K562 treated with DMSO at 1 percent for 48 hours (cell line): Measurements from ENCODE around the gene WWTR1. TPM values are rescaled to one million over a fixed set of nuclear protein-coding genes. Genes with fewer than 3 reads are reported as not detected.

ENCODE experiments used
- total RNA-seq: library from RNA; unstranded; fragments of 300-600 nt; gene quantifications from 2 replicates; pipeline ENCODE4 v1.2.3, GENCODE V29; 2022; ENCODE audit warnings: low replicate concordance; ENCODE audit errors: extremely low read depth

Gene WWTR1
- not detected in 2 replicates for total RNA-seq

DNA sequence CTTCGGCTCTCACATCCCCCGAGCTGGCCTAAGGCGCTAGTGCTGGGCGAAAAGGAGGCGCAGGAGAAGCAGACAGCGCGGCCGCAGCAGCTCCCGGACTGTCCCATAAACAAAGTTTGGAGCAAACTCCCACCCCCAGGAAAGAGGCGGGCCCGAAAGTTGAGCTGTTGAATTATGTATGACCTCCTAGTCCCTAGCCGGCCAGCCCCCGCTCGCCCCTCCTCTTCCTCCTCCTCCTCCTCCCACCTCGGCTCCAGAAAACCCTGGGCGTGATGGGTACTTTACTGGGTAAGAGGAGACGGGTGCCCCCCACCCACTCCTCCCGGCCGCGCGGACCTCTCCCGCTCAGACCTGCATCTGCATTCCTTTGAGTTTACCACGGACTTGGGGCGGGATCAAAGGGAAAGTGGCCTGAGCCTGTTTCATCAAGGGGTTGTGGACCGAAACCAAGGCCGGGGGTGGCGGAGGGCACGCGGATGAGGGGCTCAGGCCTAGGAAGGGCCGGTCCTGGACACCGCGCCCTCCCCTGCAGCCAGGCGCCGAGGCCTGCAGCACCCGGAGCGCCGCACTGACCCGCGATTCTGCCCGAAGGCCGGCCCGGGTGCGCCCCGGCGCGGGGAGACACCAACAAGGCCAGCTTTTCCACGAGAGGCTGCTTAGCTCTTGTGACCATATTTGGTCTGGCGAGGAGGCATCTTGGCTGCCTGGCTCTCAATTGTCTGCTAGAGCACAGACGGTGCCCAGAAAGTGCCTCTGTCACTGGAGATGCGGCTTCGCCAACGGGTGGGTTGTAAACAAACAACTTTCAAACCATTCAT is at the start of gene WWTR1:
Gene WWTR1 (minus strand): TSS at position 100 of the 818 bp plus-strand sequence. CDS start 719 bp downstream, outside the sequence.

DNA sequence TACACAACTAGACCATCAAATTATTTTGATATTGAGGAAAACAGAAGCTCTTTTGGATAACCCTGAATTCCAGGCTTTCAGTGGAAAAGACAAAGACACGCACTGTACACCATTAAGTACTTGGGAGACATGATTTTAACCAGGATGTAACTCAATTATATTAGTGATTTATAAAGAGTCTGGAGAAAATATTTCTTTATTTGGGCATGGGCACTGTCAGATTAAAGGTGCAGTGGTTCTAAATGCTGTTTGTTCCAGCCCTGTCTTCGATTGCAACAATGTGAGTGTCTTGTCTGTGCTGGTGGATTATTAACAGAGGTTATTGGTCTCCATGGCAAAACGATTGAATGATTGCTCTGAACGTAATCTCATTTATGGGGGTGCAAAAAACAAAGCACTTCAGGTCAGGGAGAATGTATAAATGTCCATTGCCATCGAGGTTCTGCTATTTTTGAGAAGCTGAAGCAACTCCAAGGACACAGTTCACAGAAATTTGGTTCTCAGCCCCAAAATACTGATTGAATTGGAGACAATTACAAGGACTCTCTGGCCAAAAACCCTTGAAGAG is 183.5 kb downstream of the WWTR1 start, which contains the start of gene TM4SF4:
Gene TM4SF4 (plus strand): TSS at position 448 of the 568 bp plus-strand sequence. CDS start 181 bp downstream, outside the sequence.

Other genes starting within 250 kb of the WWTR1 start
- gene TM4SF4, start 183.3 kb downstream of the WWTR1 start, total RNA-seq: not detected in 2 replicates
- not detected in 2 replicates for gene COMMD2, start 94.5 kb upstream of the WWTR1 start, total RNA-seq
- not detected in 2 replicates for gene ANKUB1, start 134.5 kb upstream of the WWTR1 start, total RNA-seq
- not detected in 2 replicates for gene RNF13, start 155.2 kb upstream of the WWTR1 start, total RNA-seq